SU-DHL-6 (cell line): ENCODE results near the gene SLC22A23.

ENCODE experiments used
- H2AFZ ChIP-seq: fragments of 200-600 bp; sonication (generic); 2 replicates; pipeline ENCODE4 v1.6.1; 2014; ENCODE audit warnings: low read depth, mild to moderate bottlenecking, moderate library complexity, mixed read lengths, antibody characterized with exemption, low read length; ENCODE audit not compliant: severe bottlenecking
- H3F3A ChIP-seq: fragments of 200-600 bp; shearing (Covaris generic); 2 replicates; pipeline ENCODE4 v1.6.0; 2016; ENCODE audit warnings: antibody characterized with exemption, mild to moderate bottlenecking; ENCODE audit not compliant: insufficient read depth
- H3K27ac ChIP-seq: fragments of 200-600 bp; sonication (generic); 2 replicates; pipeline ENCODE4 v1.5.1; 2016; ENCODE audit warnings: low read depth, mild to moderate bottlenecking, low read length, moderate library complexity, mixed read lengths
- H3K27me3 ChIP-seq: fragments of 200-600 bp; sonication (generic), shearing (Covaris generic); 2 replicates; pipeline ENCODE4 v1.6.0; 2014; ENCODE audit warnings: mild to moderate bottlenecking, low read length
- H3K36me3 ChIP-seq: fragments of 200-600 bp; sonication (generic); 2 replicates; pipeline ENCODE4 v1.6.1; 2014; ENCODE audit warnings: mild to moderate bottlenecking, low read length, mixed read lengths
- H3K4me2 ChIP-seq: fragments of 300-600, 200-600 bp; shearing (Covaris generic), sonication (generic); 2 replicates; pipeline ENCODE4 v1.6.0; 2014; ENCODE audit warnings: low read length, low read depth, mild to moderate bottlenecking; ENCODE audit not compliant: poor library complexity, severe bottlenecking
- H3K4me3 ChIP-seq: fragments of 200-600 bp; sonication (generic); 2 replicates; pipeline ENCODE4 v1.5.1; 2014; ENCODE audit warnings: antibody characterized with exemption, low read length, mild to moderate bottlenecking, mixed read lengths; ENCODE audit not compliant: insufficient read depth, poor library complexity, severe bottlenecking
- H3K79me2 ChIP-seq: fragments of 200-600 bp; sonication (generic); 2 replicates; pipeline ENCODE4 v1.6.1; 2014; ENCODE audit warnings: mild to moderate bottlenecking, low read length, moderate library complexity; ENCODE audit not compliant: insufficient read depth
- H3K9ac ChIP-seq: fragments of 200-600 bp; sonication (generic); 2 replicates; pipeline ENCODE4 v1.7.0; 2014; ENCODE audit warnings: mild to moderate bottlenecking, low read length
- H3K9me2 ChIP-seq: fragments of 200-600 bp; sonication (generic); replicated peaks from 2 replicates; pipeline ENCODE4 v1.6.1; 2014; ENCODE audit warnings: low read length; ENCODE audit not compliant: insufficient read depth
- H3K9me3 ChIP-seq: fragments of 200-600 bp; sonication (generic); 2 replicates; pipeline ENCODE4 v1.6.1; 2014; ENCODE audit warnings: low read length, mixed read lengths; ENCODE audit not compliant: insufficient read depth
- H4K20me1 ChIP-seq: fragments of 200-600 bp; sonication (generic); 2 replicates; pipeline ENCODE4 v1.6.1; 2014; ENCODE audit warnings: low read depth, mild to moderate bottlenecking, antibody characterized with exemption, low read length, moderate library complexity, mixed read lengths
- CTCF ChIP-seq: fragments of 200-600 bp; sonication (generic); IDR thresholded peaks from one replicate; pipeline ENCODE4 v1.5.1; 2017; ENCODE audit warnings: antibody characterized with exemption, mild to moderate bottlenecking, low read length, moderate library complexity; ENCODE audit not compliant: insufficient read depth, poor library complexity, severe bottlenecking
- EZH2phosphoT487 ChIP-seq: fragments of 200-600 bp; sonication (generic), shearing (Covaris generic); conservative IDR thresholded peaks from 2 replicates; pipeline ENCODE4 v1.6.1; 2018; ENCODE audit warnings: mild to moderate bottlenecking, antibody characterized with exemption, low read length, moderate library complexity, mixed read lengths

The SLC22A23 gene

GRCh38 chr6:3267162-3267561, 189.7 kb downstream of the SLC22A23 start:
- Histone ChIP-seq H3K4me3 (no peak overlapping the region), H4K20me1 (peaks cover 6% of the 10 kb centered on the region; the same call in 1 of the 2 replicates), H2AFZ (no peak overlapping the region), H3K27ac (no peak overlapping the region), H3K4me2 (no peak overlapping the region), H3K9me3 (no peaks in the 10 kb centered on the region), H3K9ac (no peak overlapping the region), H3K36me3 (0 out of 2 replicates have a peak, but pooled peaks cover 2% of the 10 kb centered on the region), H3K9me2 (no peaks in the 10 kb centered on the region), H3F3A (no peaks in the 10 kb centered on the region), H3K27me3 (no peaks in the 10 kb centered on the region), H3K79me2 (peaks cover 57% of the 10 kb centered on the region)
- TF ChIP-seq EZH2phosphoT487 = no peak
- TF ChIP-seq CTCF = no peak

GRCh38 chr6:3266170-3266569, 190.7 kb downstream of the SLC22A23 start:
- H2AFZ ChIP-seq = no peak overlapping the region
- H3K9ac ChIP-seq = no peak overlapping the region
- peaks cover 6% of the 10 kb centered on the region; the same call in 1 of the 2 replicates for H4K20me1 ChIP-seq
- no peaks in the 10 kb centered on the region for H3K9me3 ChIP-seq
- H3K4me3 ChIP-seq = no peak overlapping the region
- H3K9me2 ChIP-seq = no peaks in the 10 kb centered on the region
- no peaks in the 10 kb centered on the region for H3K27me3 ChIP-seq
- 0 out of 2 replicates have a peak, but pooled peaks cover 2% of the 10 kb centered on the region for H3K36me3 ChIP-seq
- no peak for TF ChIP-seq EZH2phosphoT487
- no peak for TF ChIP-seq CTCF
- H3K79me2 ChIP-seq = peaks cover 67% of the 10 kb centered on the region
- H3F3A ChIP-seq = no peaks in the 10 kb centered on the region
- no peak overlapping the region for H3K27ac ChIP-seq
- H3K4me2 ChIP-seq = no peak overlapping the region

- Histone ChIP-seq H3K9ac (no peak overlapping the region), H3K79me2 (peaks cover 72% of the 10 kb centered on the region), H3K27me3 (no peaks in the 10 kb centered on the region), H3K4me3 (no peak overlapping the region), H4K20me1 (peaks cover 6% of the 10 kb centered on the region; the same call in 1 of the 2 replicates), H3K4me2 (no peak overlapping the region), H3K36me3 (0 out of 2 replicates have a peak, but pooled peaks cover 2% of the 10 kb centered on the region), H3F3A (no peaks in the 10 kb centered on the region), H3K27ac (no peak overlapping the region), H3K9me2 (no peaks in the 10 kb centered on the region), H3K9me3 (no peaks in the 10 kb centered on the region), H2AFZ (no peak overlapping the region)
- TF ChIP-seq EZH2phosphoT487 (no peak), CTCF (no peak)
These were observed 191.2 kb downstream of the SLC22A23 start for GRCh38 chr6:3265671-3266070.
